Endothelial cell of umbilical vein (primary cell): Measurements from ENCODE around the gene GAK.

Experiments
- CTCF ChIP-seq, 2 donors: IDR thresholded peaks; 1 replicate in 1 of 2; 2 replicates in 1 of 2; pipeline ENCODE4 v1.5.1; 2011; ENCODE audit warnings: low read length in 2 of 2, mild to moderate bottlenecking in 2 of 2, moderate library complexity in 2 of 2, control low read depth in 1 of 2, inconsistent platforms in 1 of 2, low read depth in 1 of 2; ENCODE audit not compliant: insufficient read depth in 1 of 2; ENCODE audit errors: extremely low read depth in 1 of 2
- JUN ChIP-seq: IDR thresholded peaks from 2 replicates; pipeline ENCODE4 v1.6.1; 2011; ENCODE audit warnings: borderline replicate concordance, low read depth; ENCODE audit not compliant: insufficient read length, insufficient read depth

GRCh38 chr4:889516-889915 lies 42.6 kb downstream of the GAK start:
- TF ChIP-seq JUN (no peak), CTCF (IDR thresholded peaks at IDR 0.05; ENCODE audit: extremely low read depth in 1 of 2, insufficient read depth in 1 of 2, low read depth in 1 of 2, low read length in 2 of 2) (no peak)
